Neuronal stem cell (in vitro differentiated cells): ENCODE results near the gene SAMD14.

Experiments used
- DNase-seq: peaks from one replicate; pipeline ENCODE4 v3.0.0-alpha.2; 2013; ENCODE audit warnings: low spot score
- H2AFZ ChIP-seq: one replicate; pipeline ENCODE4 v1.6.1; 2013; ENCODE audit warnings: mild to moderate bottlenecking, low read length, inconsistent platforms
- H2AK5ac ChIP-seq: 2 replicates; pipeline ENCODE4 v1.6.1; 2013; ENCODE audit warnings: low read depth, mild to moderate bottlenecking, inconsistent platforms, low read length, moderate library complexity, mixed read lengths
- H2BK120ac ChIP-seq: 2 replicates; pipeline ENCODE4 v1.6.1; 2013; ENCODE audit warnings: low read depth, mild to moderate bottlenecking, inconsistent platforms, low read length, moderate library complexity, mixed read lengths
- H2BK12ac ChIP-seq: one replicate; pipeline ENCODE4 v1.6.1; 2013; ENCODE audit warnings: low read length, inconsistent platforms
- H2BK15ac ChIP-seq: 2 replicates; pipeline ENCODE4 v1.6.1; 2013; ENCODE audit warnings: mild to moderate bottlenecking, low read length, inconsistent platforms, mixed read lengths
- H2BK5ac ChIP-seq: one replicate; pipeline ENCODE4 v1.6.1; 2013; ENCODE audit warnings: inconsistent platforms, mild to moderate bottlenecking, low read length, moderate library complexity
- H3K14ac ChIP-seq: one replicate; pipeline ENCODE4 v1.6.1; 2013; ENCODE audit warnings: low read length, inconsistent platforms
- H3K18ac ChIP-seq: 2 replicates; pipeline ENCODE4 v1.6.1; 2013; ENCODE audit warnings: low read length, inconsistent platforms
- H3K23ac ChIP-seq: 2 replicates; pipeline ENCODE4 v1.6.1; 2013; ENCODE audit warnings: low read depth, mild to moderate bottlenecking, mixed read lengths, low read length, inconsistent platforms; ENCODE audit not compliant: poor library complexity
- H3K27ac ChIP-seq: replicated peaks from 3 replicates; pipeline ENCODE4 v1.5.1; 2013; ENCODE audit warnings: low read length, inconsistent platforms
- H3K27me3 ChIP-seq, 3 experiments: 2 replicates each; pipeline ENCODE4 v1.6.1; 2013; ENCODE audit warnings: low read length in 3 of 3, mild to moderate bottlenecking in 2 of 3, inconsistent platforms in 1 of 3, low read depth in 1 of 3, mixed read lengths in 1 of 3, moderate library complexity in 1 of 3; ENCODE audit not compliant: control insufficient read depth in 3 of 3, insufficient read depth in 3 of 3
- H3K36me3 ChIP-seq, 2 donors: replicated peaks in 1 of 2; 2 replicates each; pipeline ENCODE4 v1.6.1; 2013; ENCODE audit warnings: low read length in 2 of 2; ENCODE audit not compliant: control insufficient read depth in 2 of 2, insufficient read depth in 2 of 2
- H3K4ac ChIP-seq: 2 replicates; pipeline ENCODE4 v1.6.1; 2013; ENCODE audit warnings: inconsistent platforms, mild to moderate bottlenecking, low read length, moderate library complexity
- H3K4me1 ChIP-seq, 2 donors: 1 replicate in 1 of 2; 2 replicates in 1 of 2; pipeline ENCODE4 v1.6.1; 2013; ENCODE audit warnings: low read length in 2 of 2, low read depth in 1 of 2; ENCODE audit not compliant: control insufficient read depth in 2 of 2, insufficient read depth in 1 of 2
- H3K4me2 ChIP-seq: one replicate; pipeline ENCODE4 v1.6.1; 2013; ENCODE audit warnings: mild to moderate bottlenecking, low read length, inconsistent platforms; ENCODE audit not compliant: insufficient read depth, poor library complexity, severe bottlenecking
- H3K4me3 ChIP-seq, 2 donors: 2 replicates each; pipeline ENCODE4 v1.5.1; 2013; ENCODE audit warnings: low read length in 2 of 2, mild to moderate bottlenecking in 2 of 2, inconsistent platforms in 1 of 2, moderate library complexity in 1 of 2
- H3K79me1 ChIP-seq: one replicate; pipeline ENCODE4 v1.6.1; 2013; ENCODE audit warnings: low read depth, mild to moderate bottlenecking, inconsistent platforms, low read length, moderate library complexity
- H3K9ac ChIP-seq: one replicate; pipeline ENCODE4 v1.6.1; 2013; ENCODE audit warnings: mild to moderate bottlenecking, low read depth, low read length, inconsistent platforms; ENCODE audit not compliant: poor library complexity
- H3K9me3 ChIP-seq, 2 donors: replicated peaks in 1 of 2; 2 replicates each; pipeline versions ENCODE3 to v1.6.1; 2013; ENCODE audit warnings: low read length in 2 of 2, mild to moderate bottlenecking in 2 of 2, inconsistent platforms in 1 of 2, low read depth in 1 of 2, mixed read lengths in 1 of 2, moderate library complexity in 1 of 2; ENCODE audit not compliant: control insufficient read depth in 2 of 2, insufficient read depth in 1 of 2
- H4K8ac ChIP-seq: one replicate; pipeline ENCODE4 v1.6.1; 2013; ENCODE audit warnings: low read depth, mild to moderate bottlenecking, inconsistent platforms, low read length, moderate library complexity
- H4K91ac ChIP-seq: one replicate; pipeline ENCODE4 v1.6.1; 2013; ENCODE audit warnings: low read length, low read depth, mild to moderate bottlenecking, inconsistent platforms; ENCODE audit not compliant: poor library complexity
- WGBS, 2 donors: extraction: QIAGEN DNeasy Blood & Tissue Kit; methylation state at CpG; one replicate each; pipeline ENCODE4 v1.1.7; 2013; ENCODE audit warnings: missing lambda C conversion rate in 2 of 2, mixed read lengths in 1 of 2; ENCODE audit not compliant: insufficient read length in 2 of 2, insufficient replicate concordance in 1 of 2; ENCODE audit errors: extremely low coverage in 2 of 2; 5-methylcytosine and 5-hydroxymethylcytosine counted together

SAMD14 gene

GRCh38 chr17:50109207-50109606 lies 20.8 kb downstream of the SAMD14 start:
- Histone ChIP-seq H3K27me3 (no peaks in the 10 kb centered on the region), H3K4me2 (no peak overlapping the region), H3K9me3 (no peaks in the 10 kb centered on the region), H3K36me3 (peaks cover 17 to 43% of the 10 kb centered on the region in 2 donors), H4K8ac (no peak overlapping the region), H3K4me1 (peaks cover 21 to 25% of the 10 kb centered on the region in 2 donors), H3K27ac (no peak overlapping the region), H3K79me1 (peaks cover 2% of the 10 kb centered on the region), H3K9ac (peak overlapping the region; percentile 21), H3K23ac (no peak overlapping the region), H2AK5ac (no peak overlapping the region), H2BK12ac (no peak overlapping the region), H2BK5ac (no peak overlapping the region), H2AFZ (no peak overlapping the region), H3K4ac (peak overlapping the region; percentile 23), H3K14ac (no peak overlapping the region), H3K18ac (peak overlapping the region; percentile 17), H4K91ac (no peak overlapping the region), H2BK120ac (no peak overlapping the region), H2BK15ac (no peak overlapping the region), H3K4me3 (no peak overlapping the region)
- DNase-seq: no peak
- no CpG with 5 or more reads among the region's 7 CpGs for WGBS, 2 donors

- Histone ChIP-seq H3K14ac (no peak overlapping the region), H3K18ac (peak overlapping the region; percentile 17), H2BK120ac (peak overlapping the region; percentile 72), H3K4ac (no peak overlapping the region), H2BK15ac (no peak overlapping the region), H3K79me1 (peaks cover 2% of the 10 kb centered on the region), H2BK5ac (no peak overlapping the region), H3K23ac (no peak overlapping the region), H3K4me1 (peaks cover 17 to 25% of the 10 kb centered on the region in 2 donors), H2BK12ac (peak overlapping the region; percentile 41), H2AK5ac (no peak overlapping the region), H3K27ac (no peak overlapping the region), H3K9ac (no peak overlapping the region), H3K36me3 (peaks cover 16 to 38% of the 10 kb centered on the region in 2 donors), H3K27me3 (no peaks in the 10 kb centered on the region), H3K4me2 (no peak overlapping the region), H3K9me3 (no peaks in the 10 kb centered on the region), H2AFZ (no peak overlapping the region), H4K91ac (no peak overlapping the region), H4K8ac (no peak overlapping the region), H3K4me3 (no peak overlapping the region)
- WGBS, 2 donors: no CpG with 5 or more reads among the region's 9 CpGs
- DNase-seq: no peak
Observed at GRCh38 chr17:50108556-50108955, 21.4 kb downstream of the SAMD14 start.

- Histone ChIP-seq H3K4ac (no peak overlapping the region), H3K36me3 (peaks cover 16 to 36% of the 10 kb centered on the region in 2 donors), H3K4me1 (peaks cover 17 to 25% of the 10 kb centered on the region in 2 donors), H2BK5ac (peak overlapping the region; percentile 66), H3K4me2 (no peak overlapping the region), H2BK15ac (no peak overlapping the region), H3K14ac (no peak overlapping the region), H4K8ac (no peak overlapping the region), H3K4me3 (no peak overlapping the region), H2AFZ (no peak overlapping the region), H3K27me3 (no peaks in the 10 kb centered on the region), H3K9ac (no peak overlapping the region), H3K79me1 (peaks cover 2% of the 10 kb centered on the region), H2BK12ac (no peak overlapping the region), H3K23ac (no peak overlapping the region), H2BK120ac (no peak overlapping the region), H3K27ac (no peak overlapping the region), H3K9me3 (no peaks in the 10 kb centered on the region), H3K18ac (peak overlapping the region; percentile 13), H2AK5ac (no peak overlapping the region), H4K91ac (no peak overlapping the region)
- DNase-seq: no peak
- whole genome bisulfite sequencing, 2 donors: no CpG with 5 or more reads among the region's 10 CpGs
Observed at GRCh38 chr17:50107790-50108414, 22.1 kb downstream of the SAMD14 start.

GRCh38 chr17:50106393-50107131 lies 23.4 kb downstream of the SAMD14 start:
- no CpG with 5 or more reads among the region's 13 CpGs for WGBS, 2 donors
- H3K9ac ChIP-seq: peak overlapping the region; percentile 63
- no peak for DNase-seq

More at GRCh38 chr17:50106393-50107131, 23.4 kb downstream of the SAMD14 start:
- no peak overlapping the region for H3K4me2 ChIP-seq
- no peak overlapping the region for H2BK15ac ChIP-seq
- no peak overlapping the region for H3K23ac ChIP-seq
- H3K4ac ChIP-seq: no peak overlapping the region
- H3K18ac ChIP-seq: peak overlapping the region; percentile 90
- H2AK5ac ChIP-seq: peak overlapping the region; percentile 30
- H2BK120ac ChIP-seq: no peak overlapping the region
- peak overlapping the region; percentile 66 for H2BK12ac ChIP-seq
- H2AFZ ChIP-seq: no peak overlapping the region
- H3K27me3 ChIP-seq: no peaks in the 10 kb centered on the region
- H3K79me1 ChIP-seq: peaks cover 4% of the 10 kb centered on the region
- H3K14ac ChIP-seq: peak overlapping the region; percentile 38
- H2BK5ac ChIP-seq: no peak overlapping the region
- H4K91ac ChIP-seq: no peak overlapping the region
- H3K9me3 ChIP-seq: no peaks in the 10 kb centered on the region
- H4K8ac ChIP-seq: peak overlapping the region; percentile 65
- H3K27ac ChIP-seq: no peak overlapping the region
- no peak overlapping the region for H3K4me3 ChIP-seq
- peaks cover 16 to 24% of the 10 kb centered on the region in 2 donors for H3K4me1 ChIP-seq
- peaks cover 16 to 36% of the 10 kb centered on the region in 2 donors for H3K36me3 ChIP-seq
